Activated CD8-positive, alpha-beta memory T cell treated with anti-CD3 and anti-CD28 coated beads, Interleukin-2, amount 50 U/mL, for 1 hour (primary cell): ENCODE results near the gene NUDT21.
"Not testable (repeated sequence)": the region's sequence is repeated elsewhere in the genome, so short reads cannot be mapped to it uniquely, and the experiment has no call there.

Experiments used
- DNase-seq: peaks from one replicate; pipeline ENCODE4 v3.0.0-alpha.2; 2020; ENCODE audit errors: extremely low read depth

NUDT21 gene

DNA sequence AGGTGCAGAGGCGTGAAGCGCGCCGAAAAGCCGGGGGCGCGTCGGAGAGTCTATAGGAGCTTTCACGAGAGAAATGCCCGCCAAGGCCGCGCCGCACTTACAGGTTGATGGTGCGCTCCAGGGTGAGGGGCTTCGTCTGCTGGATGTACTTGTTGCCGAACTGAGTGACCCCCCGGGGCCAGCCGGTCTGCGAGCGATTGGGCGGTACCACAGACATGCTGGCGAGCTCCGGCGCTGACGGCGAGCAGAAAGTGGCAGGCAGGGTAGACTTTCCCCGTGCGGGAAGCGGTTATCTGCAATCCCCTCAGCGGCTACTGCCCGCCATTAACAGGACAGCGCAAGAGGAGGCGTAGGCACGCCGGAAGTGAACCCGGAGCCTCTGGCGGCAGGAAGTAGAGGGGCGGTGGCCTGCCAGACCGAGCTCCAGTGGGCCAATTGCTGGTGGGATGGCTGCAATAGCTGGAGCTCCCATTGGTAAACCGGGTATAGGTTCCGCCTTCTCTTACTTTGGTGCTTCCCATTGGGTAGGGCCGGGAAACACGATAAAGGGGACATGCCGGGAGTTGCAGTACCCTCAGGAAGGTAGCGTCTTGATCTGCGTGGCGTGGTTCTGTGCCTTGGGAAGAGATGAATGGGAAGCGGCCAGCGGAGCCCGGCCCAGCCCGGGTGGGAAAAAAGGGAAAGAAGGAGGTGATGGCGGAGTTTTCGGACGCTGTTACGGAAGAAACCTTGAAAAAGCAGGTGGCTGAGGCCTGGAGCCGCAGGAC lies at the start of gene NUDT21, which contains the start of gene OGFOD1:
TSS of gene NUDT21 (minus strand) at position 347 of the 767 bp plus-strand sequence. CDS start at position 217, 130 bp downstream.
TSS of gene OGFOD1 (plus strand) at position 569 of the 767 bp plus-strand sequence. CDS start at position 628, 59 bp downstream.
- peak; percentile 84 for DNase-seq

DNA sequence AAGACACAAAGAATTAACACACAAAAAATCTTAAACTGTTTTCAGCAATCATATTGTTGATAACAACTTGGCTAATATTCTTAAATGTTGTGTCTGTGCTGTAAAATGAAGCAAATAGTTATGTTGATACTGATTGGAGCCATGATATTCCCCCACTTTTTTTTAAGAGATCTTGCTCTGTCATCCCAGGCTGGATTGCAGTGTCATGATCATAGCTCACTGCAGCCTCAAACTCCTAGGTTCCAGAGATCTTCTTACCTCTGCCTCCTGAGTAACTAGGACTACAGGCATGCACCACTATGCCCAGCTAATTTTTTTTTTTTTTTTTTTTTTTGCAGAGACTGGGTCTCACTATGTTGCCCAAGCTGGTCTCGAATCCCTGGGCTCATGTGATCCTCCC lies 42.7 kb upstream of the NUDT21 start:
- no peak for DNase-seq

DNA sequence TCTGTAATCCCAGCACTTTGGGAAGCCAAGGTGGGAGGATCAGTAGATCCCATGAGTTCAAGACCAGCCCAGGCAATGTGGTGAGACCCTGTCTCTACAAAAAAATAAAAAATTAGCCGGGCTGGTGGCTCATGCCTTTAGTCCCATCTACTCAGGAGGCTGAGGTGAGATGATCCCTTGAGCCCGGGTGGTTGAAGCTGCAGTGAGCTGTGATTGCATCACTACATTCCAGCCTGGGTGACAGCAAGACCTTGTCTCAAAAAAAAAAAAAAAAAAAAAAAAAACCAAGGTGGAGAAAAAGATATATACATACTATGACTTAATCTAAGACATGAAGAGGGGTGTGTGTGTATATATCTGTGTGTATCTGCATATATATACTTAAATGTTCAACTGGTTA lies 42.0 kb upstream of the NUDT21 start:
- DNase-seq, result no peak

DNA sequence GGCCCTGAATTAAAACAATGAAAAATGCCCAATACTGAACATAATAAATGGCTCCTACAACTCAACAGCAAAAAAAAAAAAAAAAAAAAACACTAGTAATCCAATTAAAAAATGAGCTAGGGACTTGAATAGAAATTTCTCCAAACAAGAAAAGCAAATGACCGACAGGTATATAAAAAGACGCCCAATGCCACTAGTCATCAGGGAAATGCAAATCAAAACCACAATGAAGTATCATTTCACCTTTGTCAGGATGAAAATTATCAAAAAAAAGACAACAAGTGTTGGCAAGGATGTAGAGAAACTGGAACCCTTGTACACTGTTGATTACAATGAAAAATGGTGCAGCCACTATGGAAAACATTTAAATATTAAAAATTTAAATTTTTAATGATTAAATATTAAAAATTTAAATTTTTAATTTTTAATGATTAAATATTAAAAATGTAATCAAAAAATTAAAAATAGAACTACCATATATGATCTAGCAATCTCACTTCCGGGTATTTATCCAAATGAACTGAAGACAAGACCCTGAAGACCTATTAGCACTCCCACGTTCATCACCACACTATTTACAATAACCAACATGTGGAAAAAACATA lies 40.6 kb upstream of the NUDT21 start:
- no peak for DNase-seq

DNA sequence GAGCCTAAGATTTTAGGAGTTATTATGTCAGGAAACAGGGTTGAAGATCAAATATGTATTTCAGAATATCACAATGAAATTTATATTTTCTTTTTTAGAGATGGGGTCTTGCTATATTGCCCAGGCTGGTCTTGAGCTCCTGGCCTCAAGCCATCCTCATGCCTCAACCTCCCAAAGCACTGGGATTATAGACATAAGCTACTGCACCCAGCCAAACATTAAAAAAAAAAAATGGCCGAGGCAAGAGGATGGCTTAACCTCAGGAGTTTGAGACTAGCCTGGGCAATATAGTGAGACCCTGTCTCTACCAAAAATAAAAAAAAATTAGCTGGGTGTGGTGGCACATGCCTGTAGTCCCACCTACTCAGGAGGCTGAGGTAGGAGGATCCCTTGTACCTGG lies 37.7 kb upstream of the NUDT21 start:
- DNase-seq, result not testable (repeated sequence)

DNA sequence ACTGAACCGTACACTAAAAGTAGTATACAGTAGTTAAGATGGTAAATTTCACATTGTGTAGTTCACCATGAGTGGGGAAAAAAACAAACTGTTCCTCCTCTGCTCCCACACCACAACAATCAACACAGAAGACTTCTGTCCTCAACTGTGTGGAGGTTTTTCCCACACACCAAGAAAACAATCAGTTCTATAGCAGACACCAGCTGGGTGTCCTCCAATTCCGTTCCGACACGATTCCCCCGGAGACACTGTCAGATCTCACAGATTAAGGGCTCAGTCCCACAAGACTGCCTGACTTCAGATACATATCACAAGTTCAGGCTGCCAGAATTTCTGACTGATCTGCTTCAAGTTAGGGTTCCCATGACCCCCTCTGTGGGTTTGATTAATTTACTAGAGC lies 36.9 kb upstream of the NUDT21 start:
- no peak for DNase-seq

DNA sequence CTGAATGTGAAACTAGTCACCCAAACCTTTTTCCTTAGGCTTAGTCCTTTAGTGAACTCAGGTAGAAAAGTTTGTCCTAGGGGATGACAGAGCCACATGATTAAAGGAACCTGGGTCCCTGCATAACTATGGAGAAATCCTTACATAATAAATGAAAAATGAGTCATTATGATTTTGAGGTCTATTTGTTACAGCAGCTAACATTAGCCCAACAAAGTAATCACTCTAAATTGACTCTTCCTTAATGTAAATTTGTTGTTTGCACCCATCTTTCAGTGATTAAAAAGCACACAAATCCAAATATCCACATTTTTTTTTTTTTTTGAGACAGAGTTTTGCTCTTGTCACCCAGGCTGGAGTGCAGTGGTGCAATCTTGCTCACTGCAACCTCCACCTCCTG lies 32.3 kb upstream of the NUDT21 start:
- DNase-seq, result no peak

DNA sequence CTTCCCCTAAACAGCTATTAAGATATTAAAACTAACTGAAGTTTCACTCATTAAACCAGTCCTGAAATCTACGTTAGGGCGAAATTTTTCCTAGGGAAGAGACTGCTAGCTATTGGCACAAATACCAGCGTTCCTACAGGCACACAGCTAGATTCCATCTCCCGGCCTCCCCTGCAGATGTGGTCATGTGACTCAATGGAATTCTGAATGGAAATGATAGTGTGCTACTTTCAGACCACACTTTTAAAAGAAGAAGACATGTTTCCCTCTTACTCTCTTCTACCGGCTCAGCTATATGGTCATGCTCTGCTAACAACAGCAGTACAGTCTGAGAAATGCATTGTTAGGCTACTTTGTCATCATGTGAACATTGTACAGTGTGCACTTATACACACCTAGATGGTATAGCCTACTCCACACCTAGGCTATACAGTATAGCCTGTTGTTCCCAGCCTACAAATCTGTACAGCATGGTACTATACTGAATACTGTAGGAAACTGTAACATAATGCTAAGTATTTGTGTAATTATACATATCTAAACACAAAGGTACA lies 31.6 kb upstream of the NUDT21 start:
- no peak for DNase-seq

DNA sequence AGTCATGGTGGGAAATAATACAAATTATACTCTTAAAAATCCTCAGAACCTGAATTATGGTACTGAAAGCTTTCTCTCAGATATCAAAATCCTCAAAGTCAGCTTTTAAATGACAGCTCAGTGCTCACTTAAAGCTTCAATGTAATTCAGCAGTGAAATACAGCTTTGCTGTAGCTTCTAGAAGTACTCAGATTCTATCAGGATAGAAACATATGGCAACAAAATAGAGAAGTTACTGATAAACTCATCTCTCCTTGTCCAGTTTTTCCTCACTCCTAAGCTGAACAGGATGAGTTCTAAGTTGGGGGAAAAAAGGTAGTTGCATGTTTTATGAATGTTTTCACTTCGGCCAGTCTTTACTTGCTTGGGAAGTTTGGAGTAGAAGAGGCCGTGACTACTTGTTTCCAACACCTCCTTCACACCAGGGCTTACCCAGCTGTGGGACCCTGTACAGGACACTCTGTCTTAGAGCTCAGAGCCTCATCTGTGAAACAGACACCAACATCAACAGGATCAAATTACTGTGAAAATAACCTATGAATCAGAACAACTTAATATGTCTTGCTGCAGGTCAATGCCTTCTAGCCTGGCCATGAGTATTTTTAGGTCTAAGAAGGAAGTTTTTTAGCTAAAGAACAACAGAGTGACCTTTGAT lies 30.5 kb upstream of the NUDT21 start:
- no peak for DNase-seq

DNA sequence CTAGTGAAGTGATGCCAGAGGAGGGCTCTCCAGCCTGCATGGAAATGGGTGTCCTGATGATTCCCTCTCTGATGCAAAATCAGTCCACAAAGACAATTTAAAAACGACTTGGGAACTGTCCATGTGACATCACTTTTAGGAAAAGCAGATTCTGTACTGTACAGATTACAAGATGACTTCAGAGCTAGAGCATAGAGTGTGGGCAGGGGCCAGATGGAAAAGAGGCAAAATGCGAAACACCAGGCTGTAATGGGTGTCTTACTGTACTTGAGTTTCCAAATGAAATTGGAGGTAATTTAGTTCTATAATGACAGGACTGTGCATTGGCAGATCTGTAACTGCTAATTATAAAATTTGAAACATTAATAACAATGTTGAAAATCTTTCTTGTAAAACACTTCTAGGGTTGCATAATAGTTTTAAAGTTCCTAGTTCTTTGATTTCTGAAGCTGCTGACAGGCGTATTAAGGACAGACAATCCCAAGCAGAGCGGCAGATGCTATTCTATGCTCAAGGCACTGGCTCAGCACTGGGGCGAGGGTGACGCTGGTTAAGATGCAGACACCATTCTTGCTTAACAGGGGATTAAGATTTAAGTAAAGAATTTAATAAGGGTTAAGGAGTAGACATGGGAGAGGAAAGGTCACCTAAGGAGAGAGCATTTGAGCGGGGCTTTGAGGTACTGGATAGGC lies 29.8 kb upstream of the NUDT21 start:
- no peak for DNase-seq

DNA sequence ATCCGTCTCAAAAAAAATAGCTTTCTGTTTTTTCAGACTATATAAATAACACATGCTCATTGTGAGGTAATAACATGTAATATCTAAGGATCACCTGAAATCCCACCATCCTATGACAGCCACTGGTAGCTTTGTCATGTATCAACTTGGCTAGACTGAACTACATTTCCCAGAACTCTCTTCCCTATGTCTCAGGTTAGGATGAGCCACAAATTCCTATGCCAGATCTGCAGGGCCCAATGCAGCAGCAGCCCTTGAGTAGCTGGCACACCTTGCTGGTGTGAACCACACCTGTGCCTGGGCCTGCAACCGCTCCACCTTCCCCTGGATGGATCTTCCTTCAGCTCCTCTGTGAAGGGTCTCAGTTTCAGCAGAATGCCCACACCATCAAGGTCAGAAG lies 28.3 kb upstream of the NUDT21 start:
- DNase-seq, result no peak

DNA sequence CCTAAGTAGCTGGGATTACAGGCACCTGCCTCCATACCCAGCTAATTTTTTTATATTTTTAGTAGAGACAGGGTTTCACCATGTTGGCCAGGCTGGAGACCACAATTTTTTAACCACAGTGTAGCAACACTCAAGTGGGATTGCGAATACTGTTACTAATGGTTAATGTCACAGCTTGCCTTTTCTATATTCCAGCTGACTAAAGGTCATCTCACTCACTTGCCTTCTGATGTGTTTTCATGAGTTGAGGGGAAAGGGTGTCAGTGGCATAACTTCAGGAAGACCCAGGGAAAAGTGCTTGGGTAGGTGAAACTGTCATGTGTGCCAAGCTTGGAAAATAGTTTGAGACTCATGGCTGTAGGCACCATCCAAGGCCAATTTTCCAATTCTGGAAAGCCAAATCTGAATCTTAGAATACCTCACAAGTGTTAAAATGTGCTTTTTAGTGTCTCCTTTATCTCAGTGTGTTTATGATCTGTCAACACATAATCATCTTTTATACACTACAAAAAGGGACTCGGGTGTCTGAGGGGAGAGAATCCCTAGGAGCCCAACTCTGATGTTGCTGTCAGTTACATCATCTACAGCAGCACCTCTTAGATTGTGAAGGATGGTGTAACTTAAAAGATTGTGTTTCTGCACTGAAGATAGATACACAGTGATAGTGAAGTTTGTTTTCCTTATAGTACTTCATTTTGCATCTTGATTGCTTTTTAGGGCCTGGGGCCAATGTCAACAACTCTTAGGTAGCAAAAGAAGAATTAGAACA lies 27.3 kb upstream of the NUDT21 start:
- DNase-seq, result no peak

DNA sequence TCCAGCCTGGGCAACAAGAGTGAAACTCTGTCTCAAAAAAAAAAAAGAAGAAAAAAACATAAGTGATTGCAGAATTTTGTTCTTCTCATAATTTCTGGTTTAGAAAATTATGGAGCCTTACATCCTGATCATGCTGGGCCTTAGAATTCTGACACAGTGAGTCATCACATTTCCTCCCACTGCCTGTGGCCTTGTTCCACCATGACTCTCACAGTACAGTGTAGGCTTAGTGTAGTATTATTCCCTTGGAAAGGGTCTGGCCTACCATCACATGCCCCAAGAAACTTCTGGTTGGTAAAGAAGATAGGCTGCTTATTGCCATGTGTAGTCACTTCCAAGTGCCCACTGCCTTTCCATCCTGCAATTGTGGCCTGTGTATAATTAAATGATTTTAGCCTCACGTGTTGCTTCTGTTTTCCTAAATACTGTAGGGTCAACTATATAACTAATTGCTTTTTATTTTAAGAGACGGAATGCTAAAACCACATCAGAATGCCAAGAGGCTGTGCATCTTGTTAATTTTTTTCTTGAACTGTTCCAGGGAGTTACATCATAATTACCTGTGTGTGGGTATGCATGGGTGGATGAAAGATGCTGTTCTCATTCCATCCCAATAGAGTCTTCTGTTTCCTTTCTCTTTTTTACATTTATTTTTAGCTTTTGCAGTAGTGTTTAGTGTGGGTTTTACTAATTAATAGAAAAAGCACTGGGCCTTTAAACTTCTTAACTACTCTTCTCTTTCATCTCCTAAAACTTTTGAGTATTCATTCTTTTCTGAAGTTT lies 26.2 kb upstream of the NUDT21 start:
- DNase-seq, result no peak

DNA sequence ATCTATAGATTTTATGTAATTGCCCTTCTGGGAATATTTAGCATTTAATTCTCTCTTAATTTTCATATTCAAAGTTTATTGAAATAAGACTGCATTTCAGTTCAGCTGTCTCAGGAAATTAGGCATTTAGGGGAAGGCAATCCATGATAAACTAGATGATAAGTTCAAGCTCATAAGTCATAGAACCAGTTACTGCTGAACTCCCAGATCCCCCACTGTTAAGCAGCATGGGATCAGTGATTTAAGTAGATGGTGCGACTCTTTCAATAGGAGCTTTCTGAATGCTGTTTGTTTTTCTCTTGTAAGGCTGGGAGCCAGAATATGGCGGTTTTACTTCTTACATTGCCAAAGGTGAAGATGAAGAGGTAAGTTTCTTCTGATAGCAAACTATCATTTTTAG lies 24.1 kb upstream of the NUDT21 start:
- no peak for DNase-seq

DNA sequence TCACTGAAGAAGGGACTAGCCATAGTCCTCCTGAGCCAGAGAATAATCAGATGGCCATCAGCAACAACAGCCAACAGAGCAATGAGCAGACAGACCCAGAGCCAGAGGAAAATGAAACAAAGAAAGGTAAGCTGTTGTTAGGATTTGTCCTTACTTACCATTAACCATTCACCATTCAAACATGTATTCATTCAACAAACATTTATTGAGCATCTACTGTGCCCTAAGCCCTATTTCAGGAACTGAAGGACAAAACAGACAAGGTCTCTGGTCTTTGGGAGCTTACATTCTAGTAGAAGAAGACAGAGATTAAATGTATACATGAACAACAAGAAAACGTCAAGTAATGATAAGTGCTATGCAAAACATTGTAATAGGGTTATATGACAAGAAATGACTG lies 19.5 kb upstream of the NUDT21 start:
- DNase-seq, result no peak

DNA sequence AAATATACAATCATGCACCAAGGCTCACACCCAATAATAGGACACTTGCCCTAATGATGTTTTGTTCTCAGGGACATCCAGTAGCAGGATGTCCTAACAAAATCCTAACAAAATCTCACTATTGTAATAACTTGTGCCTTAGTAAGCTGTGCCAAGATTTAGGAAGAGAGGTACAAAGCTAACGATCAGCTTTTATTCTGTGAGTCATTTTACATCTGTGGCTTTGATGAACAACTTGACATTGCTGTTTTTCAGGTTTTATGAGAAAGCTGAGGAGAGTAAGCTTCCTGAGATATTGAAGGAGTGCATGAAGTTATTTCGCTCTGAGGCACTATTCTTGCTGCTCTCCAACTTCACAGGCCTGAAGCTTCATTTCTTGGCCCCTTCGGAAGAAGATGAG lies 19.1 kb upstream of the NUDT21 start:
- no peak for DNase-seq

DNA sequence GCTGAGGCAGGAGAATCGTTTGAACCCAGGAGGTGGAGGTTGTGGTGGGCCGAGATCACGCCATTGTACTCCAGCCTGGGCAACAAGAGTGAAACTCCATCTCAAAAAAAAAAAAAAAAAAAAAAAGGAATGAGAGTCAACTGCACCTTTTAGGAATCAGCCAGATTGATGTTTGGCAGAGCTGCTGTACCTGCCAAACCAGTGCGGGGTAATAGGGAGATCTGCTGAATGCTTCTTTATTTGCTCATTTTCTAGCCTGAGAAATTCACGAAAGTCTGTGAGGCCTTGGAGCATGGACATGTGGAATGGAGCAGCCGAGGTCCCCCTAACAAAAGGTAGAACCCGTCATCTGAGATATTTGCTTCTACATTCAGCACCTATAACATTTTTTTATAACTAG lies 18.6 kb upstream of the NUDT21 start:
- DNase-seq, result no peak

DNA sequence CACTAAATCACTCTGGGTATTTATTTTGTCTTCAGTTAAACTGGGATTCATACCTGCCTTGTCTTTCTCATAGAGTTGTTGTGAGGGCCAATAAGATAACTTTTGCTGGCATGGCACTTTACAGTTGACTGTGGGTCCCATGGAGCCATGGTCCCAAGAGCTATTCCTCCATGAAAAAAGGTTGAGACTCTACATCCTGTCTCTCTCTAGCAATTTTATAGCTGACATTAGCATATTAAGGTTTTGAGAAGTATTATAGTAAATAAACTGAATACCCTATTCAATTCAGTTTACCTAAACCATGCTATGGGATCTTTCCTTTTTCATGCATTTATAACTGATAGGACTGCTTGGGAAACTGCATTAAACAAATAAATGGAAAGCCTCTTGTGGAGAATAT lies 17.7 kb upstream of the NUDT21 start:
- DNase-seq, result no peak

DNA sequence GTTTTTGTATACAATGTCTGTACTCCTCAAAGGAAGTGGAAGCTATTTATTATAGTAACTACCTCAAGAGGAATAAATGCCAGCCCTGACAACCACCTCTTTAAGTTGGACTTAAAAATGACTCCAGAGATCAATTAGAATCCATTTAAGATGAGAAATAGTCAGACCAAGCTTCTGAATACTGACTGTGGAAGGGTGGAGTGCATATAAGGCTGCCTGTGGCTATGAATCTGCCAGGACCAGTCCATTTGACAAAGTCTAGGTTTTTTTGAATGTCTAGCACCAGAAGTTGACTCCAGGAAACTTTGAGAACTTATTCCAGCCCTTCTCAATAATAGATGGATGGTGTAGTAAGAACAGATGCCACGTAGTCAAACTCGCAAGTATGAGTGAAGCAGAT lies 15.2 kb upstream of the NUDT21 start:
- no peak for DNase-seq

DNA sequence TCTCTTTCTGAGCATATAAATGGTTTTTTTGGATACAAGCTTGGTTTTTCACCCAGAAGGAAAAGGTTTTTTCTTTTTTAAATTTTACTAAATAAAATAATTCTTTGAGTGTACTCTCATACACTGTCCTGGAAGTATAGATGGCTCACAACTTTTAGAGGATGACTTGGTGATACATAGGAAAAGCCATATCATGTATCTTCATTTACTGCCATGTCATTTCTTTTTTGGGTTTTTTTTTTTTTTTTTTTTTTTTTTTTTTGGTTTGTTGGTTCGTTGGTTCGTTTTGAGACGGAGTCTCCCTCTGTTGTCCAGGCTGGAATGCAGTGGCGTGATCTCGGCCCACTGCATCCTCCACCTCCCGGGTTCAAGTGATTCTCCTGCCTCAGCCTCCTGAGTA lies 12.0 kb upstream of the NUDT21 start:
- DNase-seq, result no peak
